ENCODE results near the gene ASNSD1.

- no peak for TF ChIP-seq CTCF (IDR thresholded peaks at IDR 0.05; ENCODE audit: low read depth, low read length)
- no peak for TF ChIP-seq EZH2phosphoT487 (IDR thresholded peaks at IDR 0.05; ENCODE audit: low read depth)
These were observed 10.0 kb upstream of the ASNSD1 start for GRCh38 chr2:189651284-189651683.
